ENCODE measurements around the gene PDZD2. TPM values are rescaled to one million over a fixed set of nuclear protein-coding genes. Genes with fewer than 3 reads are reported as not detected.
"Not testable (repeated sequence)": the region's sequence is repeated elsewhere in the genome, so short reads cannot be mapped to it uniquely, and the experiment has no call there.

Gene PDZD2
- total RNA-seq, 2 donors from 2014 or later = 1.4 to 3.0 TPM

- no peaks in the 10 kb centered on the region for H3K36me3 Mint-ChIP-seq (ENCODE audit: low read depth)
- peaks cover 5% of the 10 kb centered on the region for H3K27me3 Mint-ChIP-seq
- H3K4me1 Mint-ChIP-seq = no peaks in the 10 kb centered on the region
- no peaks in the 10 kb centered on the region for H3K9me3 ChIP-seq (ENCODE audit: control insufficient read depth, low read length, poor library complexity, severe bottlenecking)
- no peak overlapping the region for H3K27ac Mint-ChIP-seq
- DNase-seq = no peak
- no peak for ATAC-seq
- no peak overlapping the region for H3K4me3 Mint-ChIP-seq
These were observed 435.5 kb downstream of the PDZD2 start for GRCh38 chr5:32074401-32074800.

- ATAC-seq (no peak), DNase-seq (no peak)
- Mint-ChIP-seq H3K4me1 (no peaks in the 10 kb centered on the region), H3K4me3 (no peak overlapping the region), H3K36me3 (ENCODE audit: low read depth) (no peaks in the 10 kb centered on the region), H3K27me3 (no peaks in the 10 kb centered on the region), H3K27ac (no peak overlapping the region)
- H3K9me3 ChIP-seq (ENCODE audit: control insufficient read depth, low read length, poor library complexity, severe bottlenecking) = no peaks in the 10 kb centered on the region
These were observed 438.1 kb downstream of the PDZD2 start for GRCh38 chr5:32076699-32077695.

GRCh38 chr5:32078855-32079254, 439.9 kb downstream of the PDZD2 start:
- H3K4me3 Mint-ChIP-seq; DNase-seq; H3K36me3 Mint-ChIP-seq (ENCODE audit: low read depth); H3K27ac Mint-ChIP-seq; H3K4me1 Mint-ChIP-seq; H3K27me3 Mint-ChIP-seq; H3K9me3 ChIP-seq (ENCODE audit: control insufficient read depth, low read length, poor library complexity, severe bottlenecking); ATAC-seq: not testable (repeated sequence)

DNA sequence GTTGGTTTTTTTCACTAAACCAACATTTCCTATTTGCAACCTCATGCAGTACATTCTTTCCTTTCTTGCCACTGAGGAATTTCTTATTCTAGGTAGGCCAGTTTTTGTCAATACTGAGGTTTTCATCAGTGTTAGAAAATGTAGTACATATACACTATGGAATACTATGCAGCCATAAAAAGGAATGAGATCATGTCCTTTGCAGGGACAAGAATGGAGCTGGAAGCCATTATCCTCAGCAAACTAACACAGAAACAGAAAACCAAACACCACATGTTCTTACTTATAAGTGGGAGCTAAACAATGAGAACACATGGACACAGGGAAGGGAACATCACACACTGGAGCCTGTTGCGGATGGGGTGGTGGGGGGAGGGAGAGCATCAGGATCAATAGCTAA, 441.6 kb downstream of the PDZD2 start:
- DNase-seq; H3K4me1 Mint-ChIP-seq; H3K27ac Mint-ChIP-seq; H3K36me3 Mint-ChIP-seq (ENCODE audit: low read depth); H3K27me3 Mint-ChIP-seq; H3K4me3 Mint-ChIP-seq; H3K9me3 ChIP-seq (ENCODE audit: control insufficient read depth, low read length, poor library complexity, severe bottlenecking); ATAC-seq: not testable (repeated sequence)

DNA sequence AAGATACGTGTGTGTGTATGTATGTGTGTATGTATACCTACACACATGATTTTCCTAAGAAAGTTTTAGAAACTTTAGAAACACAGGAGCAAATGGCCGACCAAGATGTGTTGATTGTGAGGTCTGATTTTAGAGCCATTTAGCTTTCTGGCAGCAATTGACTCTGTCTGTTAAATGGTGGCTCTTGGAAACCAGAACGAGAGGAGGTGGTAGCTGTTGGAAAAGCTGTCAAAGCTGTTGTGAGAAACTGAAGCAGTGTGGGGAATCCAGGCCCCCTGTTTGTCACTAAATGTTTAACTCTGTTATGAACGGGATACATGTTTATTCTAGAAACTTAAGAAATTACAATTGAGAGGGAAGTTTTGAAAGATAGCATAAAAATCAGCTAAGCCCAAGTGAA, 443.8 kb downstream of the PDZD2 start:
- Mint-ChIP-seq H3K4me1 (peaks cover 3% of the 10 kb centered on the region), H3K27ac (no peak overlapping the region), H3K27me3 (no peaks in the 10 kb centered on the region), H3K36me3 (ENCODE audit: low read depth) (no peaks in the 10 kb centered on the region), H3K4me3 (no peak overlapping the region)
- ATAC-seq (no peak), DNase-seq (no peak)
- no peaks in the 10 kb centered on the region for H3K9me3 ChIP-seq (ENCODE audit: control insufficient read depth, low read length, poor library complexity, severe bottlenecking)

- no peaks in the 10 kb centered on the region for H3K9me3 ChIP-seq (ENCODE audit: control insufficient read depth, low read length, poor library complexity, severe bottlenecking)
- Mint-ChIP-seq H3K4me3 (no peak overlapping the region), H3K27ac (no peak overlapping the region), H3K36me3 (ENCODE audit: low read depth) (no peaks in the 10 kb centered on the region), H3K4me1 (peaks cover 3% of the 10 kb centered on the region), H3K27me3 (no peaks in the 10 kb centered on the region)
- no peak for DNase-seq
- no peak for ATAC-seq
These were observed 445.1 kb downstream of the PDZD2 start for GRCh38 chr5:32083981-32084430.

DNA sequence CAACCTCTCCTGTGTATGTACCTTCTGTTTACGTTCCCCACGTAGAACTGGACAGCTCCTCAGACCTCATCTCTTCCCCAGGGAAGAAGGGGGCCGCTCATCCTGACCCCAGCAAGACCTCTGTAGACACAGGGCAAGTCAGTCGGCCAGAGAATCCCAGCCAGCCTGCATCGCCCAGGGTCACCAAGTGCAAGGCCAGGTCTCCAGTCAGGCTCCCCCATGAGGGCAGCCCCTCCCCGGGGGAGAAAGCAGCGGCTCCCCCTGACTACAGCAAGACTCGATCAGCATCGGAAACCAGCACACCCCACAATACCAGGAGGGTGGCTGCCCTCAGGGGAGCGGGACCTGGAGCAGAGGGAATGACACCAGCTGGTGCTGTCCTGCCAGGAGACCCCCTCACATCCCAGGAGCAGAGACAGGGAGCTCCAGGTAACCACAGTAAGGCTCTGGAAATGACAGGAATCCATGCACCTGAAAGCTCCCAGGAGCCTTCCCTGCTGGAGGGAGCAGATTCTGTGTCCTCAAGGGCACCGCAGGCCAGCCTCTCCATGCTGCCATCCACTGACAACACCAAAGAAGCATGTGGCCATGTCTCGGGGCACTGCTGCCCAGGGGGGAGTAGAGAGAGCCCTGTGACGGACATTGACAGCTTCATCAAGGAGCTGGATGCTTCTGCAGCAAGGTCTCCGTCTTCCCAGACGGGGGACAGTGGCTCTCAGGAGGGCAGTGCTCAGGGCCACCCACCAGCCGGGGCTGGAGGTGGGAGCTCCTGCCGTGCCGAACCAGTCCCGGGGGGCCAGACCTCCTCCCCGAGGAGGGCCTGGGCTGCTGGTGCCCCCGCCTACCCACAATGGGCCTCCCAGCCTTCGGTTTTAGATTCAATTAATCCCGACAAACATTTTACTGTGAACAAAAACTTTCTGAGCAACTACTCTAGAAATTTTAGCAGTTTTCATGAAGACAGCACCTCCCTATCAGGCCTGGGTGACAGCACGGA, 448.5 kb downstream of the PDZD2 start:
- no peak for ATAC-seq
- Mint-ChIP-seq H3K27me3 (no peaks in the 10 kb centered on the region), H3K4me3 (no peak overlapping the region), H3K27ac (no peak overlapping the region), H3K36me3 (ENCODE audit: low read depth) (no peaks in the 10 kb centered on the region), H3K4me1 (peaks cover 3% of the 10 kb centered on the region)
- no peaks in the 10 kb centered on the region for H3K9me3 ChIP-seq (ENCODE audit: control insufficient read depth, low read length, poor library complexity, severe bottlenecking)
- DNase-seq = no peak

DNA sequence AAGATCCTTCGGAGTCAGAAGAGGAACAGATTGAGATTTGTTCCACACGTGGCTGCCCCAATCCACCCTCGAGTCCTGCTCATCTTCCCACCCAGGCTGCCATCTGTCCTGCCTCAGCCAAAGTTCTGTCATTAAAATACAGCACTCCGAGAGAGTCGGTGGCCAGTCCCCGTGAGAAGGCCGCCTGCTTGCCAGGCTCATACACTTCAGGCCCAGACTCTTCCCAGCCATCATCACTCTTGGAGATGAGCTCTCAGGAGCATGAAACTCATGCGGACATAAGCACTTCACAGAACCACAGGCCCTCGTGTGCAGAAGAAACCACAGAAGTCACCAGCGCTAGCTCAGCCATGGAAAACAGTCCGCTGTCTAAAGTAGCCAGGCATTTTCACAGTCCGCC, 449.3 kb downstream of the PDZD2 start:
- Mint-ChIP-seq H3K4me1 (peaks cover 5% of the 10 kb centered on the region), H3K27ac (no peak overlapping the region), H3K4me3 (no peak overlapping the region), H3K27me3 (no peaks in the 10 kb centered on the region), H3K36me3 (ENCODE audit: low read depth) (no peaks in the 10 kb centered on the region)
- H3K9me3 ChIP-seq (ENCODE audit: control insufficient read depth, low read length, poor library complexity, severe bottlenecking) = no peaks in the 10 kb centered on the region
- DNase-seq (no peak), ATAC-seq (no peak)

GRCh38 chr5:32089146-32090000, 450.4 kb downstream of the PDZD2 start:
- Mint-ChIP-seq H3K27me3 (no peaks in the 10 kb centered on the region), H3K4me3 (no peak overlapping the region), H3K4me1 (peaks cover 7% of the 10 kb centered on the region), H3K27ac (no peak overlapping the region), H3K36me3 (ENCODE audit: low read depth) (no peaks in the 10 kb centered on the region)
- DNase-seq = no peak
- no peak for ATAC-seq
- H3K9me3 ChIP-seq (ENCODE audit: control insufficient read depth, low read length, poor library complexity, severe bottlenecking) = no peaks in the 10 kb centered on the region

- H3K4me3 Mint-ChIP-seq = no peak overlapping the region
These were observed 451.3 kb downstream of the PDZD2 start for GRCh38 chr5:32090026-32090754.

DNA sequence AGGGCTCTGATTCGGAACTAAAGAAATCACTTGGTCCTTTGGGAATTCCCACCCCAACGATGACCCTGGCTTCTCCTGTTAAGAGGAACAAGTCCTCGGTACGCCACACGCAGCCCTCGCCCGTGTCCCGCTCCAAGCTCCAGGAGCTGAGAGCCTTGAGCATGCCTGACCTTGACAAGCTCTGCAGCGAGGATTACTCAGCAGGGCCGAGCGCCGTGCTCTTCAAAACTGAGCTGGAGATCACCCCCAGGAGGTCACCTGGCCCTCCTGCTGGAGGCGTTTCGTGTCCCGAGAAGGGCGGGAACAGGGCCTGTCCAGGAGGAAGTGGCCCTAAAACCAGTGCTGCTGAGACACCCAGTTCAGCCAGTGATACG, 451.8 kb downstream of the PDZD2 start:
- Mint-ChIP-seq H3K27ac (no peak overlapping the region), H3K27me3 (no peaks in the 10 kb centered on the region), H3K4me3 (no peak overlapping the region), H3K4me1 (peaks cover 7% of the 10 kb centered on the region), H3K36me3 (ENCODE audit: low read depth) (no peaks in the 10 kb centered on the region)
- H3K9me3 ChIP-seq (ENCODE audit: control insufficient read depth, low read length, poor library complexity, severe bottlenecking) = no peaks in the 10 kb centered on the region
- no peak for ATAC-seq
- no peak for DNase-seq

More at GRCh38 chr5:32090026-32090754, 451.3 kb downstream of the PDZD2 start:
- DNase-seq (no peak), ATAC-seq (no peak)
- Mint-ChIP-seq H3K4me1 (peaks cover 7% of the 10 kb centered on the region), H3K27ac (no peak overlapping the region), H3K36me3 (ENCODE audit: low read depth) (no peaks in the 10 kb centered on the region), H3K27me3 (no peaks in the 10 kb centered on the region)
- H3K9me3 ChIP-seq (ENCODE audit: control insufficient read depth, low read length, poor library complexity, severe bottlenecking) = no peaks in the 10 kb centered on the region
